WTC11 (cell line): ENCODE results near the gene CLEC1A. TPM values are rescaled to one million over a fixed set of nuclear protein-coding genes. Genes with fewer than 3 reads are reported as not detected.

ENCODE experiments used
- ATAC-seq: fragments of 200-7000 bp; cut with Tn5 transposase; 2 replicates; pipeline ENCODE4 v1.10.0; 2021; ENCODE audit warnings: mild to moderate bottlenecking, moderate library complexity
- CTCF ChIA-PET: fragments of 300-600 bp; sonication (Branson Sonifier 250); formaldehyde crosslinking; loops from one replicate; lab custom pipeline; 2021; ENCODE audit warnings: antibody characterized with exemption; lab: Charles Lee
- POLR2A ChIA-PET: fragments of 350-600 bp; sonication (Branson Sonifier 250); formaldehyde crosslinking; loops from one replicate; lab custom pipeline; 2021; ENCODE audit warnings: antibody characterized with exemption; lab: Charles Lee
- DNase-seq: peaks from one replicate; pipeline ENCODE4 v3.0.0; 2021; ENCODE audit warnings: low spot score
- H3K27ac Mint-ChIP-seq: 2 replicates; pipeline ENCODE4 v1.8.0; 2021; ENCODE audit warnings: mixed read lengths
- H3K27me3 Mint-ChIP-seq: 2 replicates; pipeline ENCODE4 v1.8.0; 2021; ENCODE audit warnings: low read depth, mild to moderate bottlenecking, moderate library complexity, mixed read lengths
- H3K36me3 Mint-ChIP-seq: 2 replicates; pipeline ENCODE4 v1.8.0; 2021; ENCODE audit warnings: mixed read lengths
- H3K4me1 Mint-ChIP-seq: 2 replicates; pipeline ENCODE4 v1.8.0; 2022; ENCODE audit warnings: mixed read lengths
- H3K4me3 Mint-ChIP-seq: 2 replicates; pipeline ENCODE4 v1.8.0; 2021; ENCODE audit warnings: mild to moderate bottlenecking, moderate library complexity, mixed read lengths
- H3K9me3 Mint-ChIP-seq: 2 replicates; pipeline ENCODE4 v1.8.0; 2021; ENCODE audit warnings: mixed read lengths
- AR ChIP-seq: fragments of 250-450 bp; sonication (Bioruptor Pico); IDR thresholded peaks from 2 replicates; pipeline ENCODE4 v1.9.0; 2021; ENCODE audit warnings: mild to moderate bottlenecking
- CTCF ChIP-seq: fragments of 200-600 bp; IDR thresholded peaks from 2 replicates; pipeline ENCODE4 v1.8.0; 2022; ENCODE audit warnings: antibody characterized with exemption
- E2F1 ChIP-seq: sonication (generic); formaldehyde crosslinking; IDR thresholded peaks from 2 replicates; pipeline ENCODE4 v1.8.0; 2022; ENCODE audit warnings: mild to moderate bottlenecking, missing genetic modification reagents
- ELF4 ChIP-seq: sonication (generic); formaldehyde crosslinking; IDR thresholded peaks from 2 replicates; pipeline ENCODE4 v1.8.1; 2022; ENCODE audit warnings: low read depth, mild to moderate bottlenecking, moderate library complexity, missing genetic modification reagents
- IRF1 ChIP-seq: sonication (generic); formaldehyde crosslinking; IDR thresholded peaks from 2 replicates; pipeline ENCODE4 v1.8.0; 2023; ENCODE audit warnings: missing genetic modification reagents
- KAT7 ChIP-seq: sonication (generic); formaldehyde crosslinking; IDR thresholded peaks from 2 replicates; pipeline ENCODE4 v1.8.1; 2023; ENCODE audit warnings: missing genetic modification reagents, mild to moderate bottlenecking, borderline replicate concordance
- MLX ChIP-seq: sonication (generic); formaldehyde crosslinking; IDR thresholded peaks from 2 replicates; pipeline ENCODE4 v1.8.1; 2023; ENCODE audit warnings: mild to moderate bottlenecking, missing genetic modification reagents, moderate library complexity
- NFE2L1 ChIP-seq: sonication (generic); formaldehyde crosslinking; IDR thresholded peaks from 2 replicates; pipeline ENCODE4 v1.8.1; 2023; ENCODE audit warnings: missing genetic modification reagents
- NR2C2 ChIP-seq: sonication (generic); formaldehyde crosslinking; IDR thresholded peaks from 2 replicates; pipeline ENCODE4 v1.8.0; 2022; ENCODE audit warnings: mild to moderate bottlenecking, missing genetic modification reagents
- SMAD3 ChIP-seq: sonication (generic); formaldehyde crosslinking; IDR thresholded peaks from 2 replicates; pipeline ENCODE4 v1.8.0; 2022; ENCODE audit warnings: missing genetic modification reagents, mild to moderate bottlenecking, borderline replicate concordance
- ZNF425 ChIP-seq: fragments of 250-450 bp; sonication (Bioruptor Pico); conservative IDR thresholded peaks from 2 replicates; pipeline ENCODE4 v1.9.0; 2021; ENCODE audit warnings: mild to moderate bottlenecking
- ZNF512 ChIP-seq: sonication (generic); formaldehyde crosslinking; IDR thresholded peaks from 2 replicates; pipeline ENCODE4 v1.8.1; 2022; ENCODE audit warnings: missing genetic modification reagents, borderline replicate concordance
- ZNF532 ChIP-seq: fragments of 250-450 bp; sonication (Bioruptor Pico); IDR thresholded peaks from 2 replicates; pipeline ENCODE4 v1.9.0; 2021; ENCODE audit warnings: mild to moderate bottlenecking, borderline replicate concordance
- total RNA-seq: library from RNA; stranded (reverse); gene quantifications from 3 replicates; pipeline ENCODE4 v1.2.3, GENCODE V29; 2021

Gene CLEC1A
- total RNA-seq, 1 experiment from 2014 or later = not detected

- TF ChIP-seq ZNF532 (no peak), IRF1 (no peak), SMAD3 (no peak), ZNF512 (CRISPR knock-in tag) (no peak), NFE2L1 (no peak), NR2C2 (CRISPR knock-in tag) (no peak), E2F1 (CRISPR knock-in tag) (no peak), CTCF (no peak), ELF4 (CRISPR knock-in tag) (no peak), ZNF425 (CRISPR knock-in tag) (no peak)
These were observed 12.4 kb downstream of the CLEC1A start (continued) for GRCh38 chr12:10086387-10086786.

GRCh38 chr12:10084733-10085132, 14.1 kb downstream of the CLEC1A start:
- ATAC-seq = no peak
- Mint-ChIP-seq H3K4me1 (peaks cover 8% of the 10 kb centered on the region), H3K27ac (no peak overlapping the region), H3K9me3 (peaks cover 12% of the 10 kb centered on the region), H3K27me3 (no peaks in the 10 kb centered on the region), H3K36me3 (peaks cover 4% of the 10 kb centered on the region; the same call in 1 of the 2 replicates), H3K4me3 (no peak overlapping the region)
- DNase-seq = no peak
- CTCF ChIA-PET = no interaction called here
- POLR2A ChIA-PET = no interaction called here
- no peak for TF ChIP-seq KAT7 (CRISPR knock-in tag)
- no peak for TF ChIP-seq AR (CRISPR knock-in tag)
- TF ChIP-seq MLX = no peak
